DND-41 (cell line): Measurements from ENCODE around the gene ELMOD3.

Source experiments
- EZH2 ChIP-seq: IDR thresholded peaks from 3 replicates; pipeline ENCODE4 v1.6.1; 2012; ENCODE audit warnings: borderline replicate concordance, low read depth, mild to moderate bottlenecking, moderate library complexity, low read length, inconsistent platforms; ENCODE audit not compliant: severe bottlenecking
- TF ChIP-seq, protein P1 (sequence below): IDR thresholded peaks from 2 replicates; pipeline ENCODE4 v1.5.1; 2012; ENCODE audit warnings: borderline replicate concordance, low read length, moderate library complexity, mild to moderate bottlenecking; ENCODE audit not compliant: poor library complexity, severe bottlenecking; ENCODE audit errors: extremely low read depth

DNA sequence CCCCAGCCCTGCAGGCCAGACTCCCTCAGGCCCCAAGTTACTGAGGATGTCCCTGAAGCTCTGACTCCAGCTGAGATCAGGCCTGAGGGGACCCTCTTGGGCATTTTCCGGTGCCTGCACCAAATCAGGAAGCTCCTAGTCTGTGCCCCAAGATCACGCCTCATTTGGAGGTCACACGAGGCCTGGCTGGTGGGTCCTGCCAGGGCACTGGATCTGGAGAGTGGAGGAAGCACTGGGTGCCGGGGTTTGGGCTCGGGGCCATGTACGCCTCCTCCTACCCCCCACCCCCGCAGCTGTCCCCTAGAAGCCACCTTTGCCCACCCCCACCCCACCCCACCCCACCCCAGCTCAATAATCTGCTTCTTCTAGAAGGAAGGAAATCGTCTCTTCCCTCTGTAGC is 80.1 kb downstream of the ELMOD3 start:
- TF ChIP-seq, protein P1, sequence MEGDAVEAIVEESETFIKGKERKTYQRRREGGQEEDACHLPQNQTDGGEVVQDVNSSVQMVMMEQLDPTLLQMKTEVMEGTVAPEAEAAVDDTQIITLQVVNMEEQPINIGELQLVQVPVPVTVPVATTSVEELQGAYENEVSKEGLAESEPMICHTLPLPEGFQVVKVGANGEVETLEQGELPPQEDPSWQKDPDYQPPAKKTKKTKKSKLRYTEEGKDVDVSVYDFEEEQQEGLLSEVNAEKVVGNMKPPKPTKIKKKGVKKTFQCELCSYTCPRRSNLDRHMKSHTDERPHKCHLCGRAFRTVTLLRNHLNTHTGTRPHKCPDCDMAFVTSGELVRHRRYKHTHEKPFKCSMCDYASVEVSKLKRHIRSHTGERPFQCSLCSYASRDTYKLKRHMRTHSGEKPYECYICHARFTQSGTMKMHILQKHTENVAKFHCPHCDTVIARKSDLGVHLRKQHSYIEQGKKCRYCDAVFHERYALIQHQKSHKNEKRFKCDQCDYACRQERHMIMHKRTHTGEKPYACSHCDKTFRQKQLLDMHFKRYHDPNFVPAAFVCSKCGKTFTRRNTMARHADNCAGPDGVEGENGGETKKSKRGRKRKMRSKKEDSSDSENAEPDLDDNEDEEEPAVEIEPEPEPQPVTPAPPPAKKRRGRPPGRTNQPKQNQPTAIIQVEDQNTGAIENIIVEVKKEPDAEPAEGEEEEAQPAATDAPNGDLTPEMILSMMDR, result no peak
- no peak for TF ChIP-seq EZH2
